Upper lobe of left lung (tissue), 6 donors: ENCODE measurements around the gene DND1. TPM values are rescaled to one million over a fixed set of nuclear protein-coding genes. Genes with fewer than 3 reads are reported as not detected.
"Not testable (repeated sequence)": the region's sequence is repeated elsewhere in the genome, so short reads cannot be mapped to it uniquely, and the experiment has no call there.

Experiments
- ATAC-seq, 2 donors: fragments of 200-7000 bp; cut with Tn5 transposase; one replicate each; pipeline ENCODE4 v1.9.1; 2022; ENCODE audit warnings: mild to moderate bottlenecking in 2 of 2, moderate library complexity in 2 of 2; ENCODE audit not compliant: low FRiP score in 2 of 2
- DNase-seq, 2 donors: peaks; one replicate each; pipeline ENCODE4 v3.0.0-alpha.2; 2019 to 2020
- H3K27ac ChIP-seq, 4 donors: fragments of 200-600 bp; sonication (generic); one replicate each; pipeline ENCODE4 v1.5.1; 2016 to 2019
- H3K27me3 ChIP-seq, 4 donors: fragments of 200-600 bp; sonication (generic); one replicate each; pipeline ENCODE4 v1.5.1; 2017 to 2019
- H3K36me3 ChIP-seq, 4 donors: fragments of 200-600 bp; sonication (generic); one replicate each; pipeline ENCODE4 v1.5.1; 2016 to 2019
- H3K4me1 ChIP-seq, 4 donors: fragments of 200-600 bp; sonication (generic); one replicate each; pipeline ENCODE4 v1.5.1; 2018 to 2019
- H3K4me3 ChIP-seq, 4 donors: fragments of 200-600 bp; sonication (generic); one replicate each; pipeline ENCODE4 v1.5.1; 2017 to 2019; ENCODE audit warnings: mild to moderate bottlenecking in 2 of 4, moderate library complexity in 1 of 4
- H3K9me3 ChIP-seq, 4 donors: fragments of 200-600 bp; sonication (generic); one replicate each; pipeline ENCODE4 v1.5.1; 2018 to 2019
- CTCF ChIP-seq, 6 experiments: fragments of 450-650 bp in 4 of 6; fragments of 200-600 bp in 2 of 6; sonication (generic) in 2 of 6; IDR thresholded peaks; one replicate each; pipeline ENCODE4 v1.5.1; 2016 to 2019; ENCODE audit warnings: antibody characterized with exemption in 6 of 6
- EP300 ChIP-seq, 4 donors: sonication (generic); formaldehyde crosslinking; IDR thresholded peaks; one replicate each; pipeline ENCODE4 v1.5.1; 2017; ENCODE audit warnings: antibody characterized with exemption in 4 of 4, control low read depth in 2 of 4
- POLR2A ChIP-seq, 4 donors: fragments of 450-650 bp; IDR thresholded peaks; one replicate each; pipeline ENCODE4 v1.5.1; 2016 to 2017; ENCODE audit warnings: antibody characterized with exemption in 4 of 4, mild to moderate bottlenecking in 2 of 4
- POLR2AphosphoS5 ChIP-seq, 2 donors: sonication (generic); formaldehyde crosslinking; IDR thresholded peaks; one replicate each; pipeline ENCODE4 v1.5.1; 2017; ENCODE audit warnings: antibody characterized with exemption in 2 of 2
- WGBS, 2 donors: methylation state at CpG; one replicate each; pipeline ENCODE4 v1.1.5; 2017 to 2018; 5-methylcytosine and 5-hydroxymethylcytosine counted together
- small RNA-seq, 4 donors: library from RNA; depleted of rRNA; stranded (forward); fragments of <200 nt; gene quantifications; one replicate each; pipeline ENCODE3, GENCODE V24; 2016
- total RNA-seq, 6 donors: library from RNA; depleted of rRNA in 4 of 6; stranded (reverse); fragments of >200 nt in 4 of 6; gene quantifications; one replicate each; pipeline versions ENCODE4 v1.1.0 to v1.2.1, GENCODE V29; 2016 to 2021
- donor health status: DM: no; HTN: no; CAD: no; lungs with moderate emphysema.
- donor health status: DM: no; HTN: yes; CAD: no; lungs with severe emphysema.

DND1 gene
- total RNA-seq, 6 donors from 2014 or later, result 0.92 to 3.6 (median 1.6) TPM

DNA sequence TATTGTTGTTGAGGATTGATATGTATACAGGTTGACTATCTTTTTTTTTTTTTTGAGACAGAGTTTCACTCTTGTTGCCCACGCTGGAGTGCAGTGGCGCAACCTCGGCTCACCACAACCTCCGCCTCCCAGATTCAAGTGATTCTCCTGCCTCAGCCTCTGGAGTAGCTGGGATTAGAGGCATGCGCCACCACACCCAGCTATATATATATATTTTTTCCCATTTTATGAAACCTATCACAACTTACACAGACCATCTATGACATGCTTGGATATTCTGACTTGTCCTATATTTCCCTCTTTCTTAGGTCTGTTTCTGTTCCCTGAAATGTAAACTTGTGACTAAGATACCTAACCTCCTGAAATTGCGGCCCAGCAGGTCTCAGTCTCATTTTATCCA is 45.4 kb downstream of the DND1 start:
- no peak for ATAC-seq
- TF ChIP-seq EP300 (IDR thresholded peaks at IDR 0.05), result no peak
- TF ChIP-seq POLR2A (IDR thresholded peaks at IDR 0.05), result no peak
- TF ChIP-seq POLR2AphosphoS5 (IDR thresholded peaks at IDR 0.05), result no peak
- no peak for TF ChIP-seq CTCF (IDR thresholded peaks at IDR 0.05)
- WGBS, 2 donors, result 85 to 89% methylated on average over 6 of the region's 6 CpGs

DNA sequence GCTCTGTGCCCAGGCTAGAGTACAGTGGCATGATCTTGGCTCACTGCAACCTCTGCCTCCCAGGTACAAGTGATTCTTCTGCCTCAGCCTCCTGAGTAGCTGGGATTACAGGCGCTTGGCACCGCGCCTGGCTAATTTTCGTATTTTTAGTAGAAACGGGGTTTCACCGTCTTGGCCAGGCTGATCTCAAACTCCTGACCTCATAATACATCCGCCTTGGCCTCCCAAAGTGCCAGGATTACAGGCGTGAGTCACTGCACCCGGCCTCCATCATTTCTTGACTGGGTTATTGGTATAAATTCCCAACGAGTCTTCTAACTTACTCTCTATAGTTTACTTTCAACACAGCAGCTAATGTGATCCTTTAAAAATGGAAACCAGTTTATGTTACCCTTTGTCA is 48.5 kb downstream of the DND1 start:
- WGBS, 2 donors, result 86 to 90% methylated on average over 10 of the region's 10 CpGs
- not testable (repeated sequence) for H3K36me3 ChIP-seq, DNase-seq

More for the DNA sequence above, 45.4 kb downstream of the DND1 start:
- no peaks in the 10 kb centered on the region for H3K27me3 ChIP-seq
- H3K4me3 ChIP-seq, result no peak overlapping the region
- no peaks in the 10 kb centered on the region for H3K36me3 ChIP-seq
- H3K9me3 ChIP-seq, result no peaks in the 10 kb centered on the region
- no peak overlapping the region for H3K27ac ChIP-seq
- no peak for DNase-seq
- peaks cover 6 to 31% (median 13%) of the 10 kb centered on the region in 4 donors for H3K4me1 ChIP-seq

GRCh38 chr5:140623061-140623460 is 50.3 kb downstream of the DND1 start:
- DNase-seq, H3K4me3 ChIP-seq: not testable (repeated sequence)

More for the DNA sequence above, 48.5 kb downstream of the DND1 start:
- not testable (repeated sequence) for H3K9me3 ChIP-seq, H3K27ac ChIP-seq, H3K4me3 ChIP-seq, ATAC-seq, H3K27me3 ChIP-seq
- peaks cover 0 to 10% (median 4%) of the 10 kb centered on the region in 4 donors for H3K4me1 ChIP-seq

GRCh38 chr5:140622301-140622700 is 51.1 kb downstream of the DND1 start:
- TF ChIP-seq POLR2A (IDR thresholded peaks at IDR 0.05) (no peak), POLR2AphosphoS5 (IDR thresholded peaks at IDR 0.05) (peak in 1 of 2 donors; percentile 32), EP300 (IDR thresholded peaks at IDR 0.05) (no peak)
- DNase-seq (no peak), ATAC-seq (no peak)
- H3K27me3 ChIP-seq, result no peaks in the 10 kb centered on the region
- 79 to 80% methylated on average over 3 of the region's 3 CpGs for WGBS, 2 donors
- no peaks in the 10 kb centered on the region for H3K36me3 ChIP-seq
- no peak overlapping the region for H3K4me3 ChIP-seq
- no peaks in the 10 kb centered on the region for H3K9me3 ChIP-seq
- no peak overlapping the region for H3K27ac ChIP-seq
- H3K4me1 ChIP-seq, result peaks cover 0 to 6% (median 2%) of the 10 kb centered on the region in 4 donors

More at GRCh38 chr5:140623061-140623460, 50.3 kb downstream of the DND1 start:
- H3K27me3 ChIP-seq, H3K9me3 ChIP-seq, H3K27ac ChIP-seq, H3K36me3 ChIP-seq, H3K4me1 ChIP-seq, ATAC-seq: not testable (repeated sequence)

Small RNAs within 50 kb of the gene (small RNA-seq; reads per million reads assigned to genes)
- 69.0 to 164 (median 88.7) reads per million in 4 donors for gene VTRNA1-1
- 0.72 to 2.6 (median 1.8) reads per million in 4 donors for gene VTRNA1-2

Other genes starting within 250 kb of the DND1 start
- 10 to 100 TPM; 12.1 to 32.5 (median 21.0) TPM for gene EIF4EBP3, start 125.9 kb downstream of the DND1 start, total RNA-seq
- gene SRA1, start 116.1 kb downstream of the DND1 start, total RNA-seq, result 10 to 100 TPM; 23.1 to 31.6 (median 29.6) TPM
- gene APBB3, start 109.0 kb downstream of the DND1 start, total RNA-seq, result 100 to 1,000 TPM in 1 of 6 donors, 10 to 100 TPM in 5; 14.1 to 127 (median 28.4) TPM
- 10 to 100 TPM; 30.4 to 92.3 (median 56.7) TPM for gene SLC35A4, start 108.7 kb downstream of the DND1 start, total RNA-seq
- 100 to 1,000 TPM in 4 of 6 donors, 10 to 100 TPM in 2; 27.3 to 195 (median 102) TPM for gene CD14, start 40.4 kb downstream of the DND1 start, total RNA-seq
- gene TMCO6, start 34.1 kb downstream of the DND1 start, total RNA-seq, result 10 to 100 TPM; 11.8 to 99.7 (median 31.3) TPM
- gene NDUFA2, start 25.9 kb downstream of the DND1 start, total RNA-seq, result 10 to 100 TPM; 26.2 to 59.6 (median 51.8) TPM
- 100 to 1,000 TPM in 2 of 6 donors, 10 to 100 TPM in 4; 72.2 to 153 (median 83.5) TPM for gene IK, start 25.7 kb downstream of the DND1 start, total RNA-seq
- 10 to 100 TPM; 23.2 to 44.0 (median 24.5) TPM for gene WDR55, start 8.7 kb downstream of the DND1 start, total RNA-seq
- 10 to 100 TPM; 40.7 to 57.6 (median 44.6) TPM for gene HARS1, start 17.8 kb upstream of the DND1 start, total RNA-seq
- gene HARS2, start 17.9 kb upstream of the DND1 start, total RNA-seq, result 100 to 1,000 TPM in 1 of 6 donors, 10 to 100 TPM in 5; 19.7 to 136 (median 24.2) TPM
- 10 to 100 TPM; 18.5 to 49.9 (median 35.0) TPM for gene ZMAT2, start 26.9 kb upstream of the DND1 start, total RNA-seq
- gene PCDHA1, start 112.6 kb upstream of the DND1 start, total RNA-seq, result under 1 TPM in 1 of 6 donors, not detected in 5; 0.13 TPM
- gene PCDHA2, start 121.3 kb upstream of the DND1 start, total RNA-seq, result under 1 TPM in 3 of 6 donors, not detected in 3; 0.13 to 0.78 (median 0.30) TPM
- 1 to 10 TPM in 4 of 6 donors, under 1 TPM in 2; 0.61 to 1.6 (median 1.0) TPM for gene PCDHA3, start 127.5 kb upstream of the DND1 start, total RNA-seq
- gene PCDHA4, start 133.5 kb upstream of the DND1 start, total RNA-seq, result 1 to 10 TPM; 1.4 to 4.2 (median 2.0) TPM
- gene PCDHA5, start 148.0 kb upstream of the DND1 start, total RNA-seq, result 1 to 10 TPM in 3 of 6 donors, under 1 TPM in 3; 0.15 to 1.4 (median 0.72) TPM
- 1 to 10 TPM in 2 of 6 donors, under 1 TPM in 4; 0.44 to 2.1 (median 0.63) TPM for gene PCDHA6, start 154.4 kb upstream of the DND1 start, total RNA-seq
- 1 to 10 TPM in 1 of 6 donors, under 1 TPM in 5; 0.46 to 3.1 (median 0.57) TPM for gene PCDHA7, start 160.7 kb upstream of the DND1 start, total RNA-seq
- gene PCDHA8, start 167.6 kb upstream of the DND1 start, total RNA-seq, result 1 to 10 TPM in 2 of 6 donors, under 1 TPM in 4; 0.23 to 2.1 (median 0.55) TPM
- 1 to 10 TPM in 2 of 6 donors, under 1 TPM in 4; 0.11 to 1.2 (median 0.28) TPM for gene PCDHA9, start 174.8 kb upstream of the DND1 start, total RNA-seq
- 1 to 10 TPM in 5 of 6 donors, under 1 TPM in 1; 0.30 to 7.6 (median 2.2) TPM for gene PCDHA10, start 182.3 kb upstream of the DND1 start, total RNA-seq
- 1 to 10 TPM in 4 of 6 donors, under 1 TPM in 2; 0.61 to 5.2 (median 1.9) TPM for gene PCDHA11, start 195.4 kb upstream of the DND1 start, total RNA-seq
- 10 to 100 TPM in 2 of 6 donors, 1 to 10 TPM in 4; 3.3 to 12.1 (median 7.3) TPM for gene PCDHA12, start 201.7 kb upstream of the DND1 start, total RNA-seq
- gene PCDHA13, start 208.5 kb upstream of the DND1 start, total RNA-seq, result 1 to 10 TPM in 4 of 6 donors, under 1 TPM in 2; 0.44 to 5.2 (median 1.2) TPM